ENCODE results near the gene KNOP1. TPM values are rescaled to one million over a fixed set of nuclear protein-coding genes. Genes with fewer than 3 reads are reported as not detected.
A peak's percentile ranks its signal among the peaks of the same experiment; 100 is the strongest.

KNOP1 gene
- total and polyA plus RNA-seq, 10 donors = 7.1 to 13.7 (median 9.9) TPM

DNA sequence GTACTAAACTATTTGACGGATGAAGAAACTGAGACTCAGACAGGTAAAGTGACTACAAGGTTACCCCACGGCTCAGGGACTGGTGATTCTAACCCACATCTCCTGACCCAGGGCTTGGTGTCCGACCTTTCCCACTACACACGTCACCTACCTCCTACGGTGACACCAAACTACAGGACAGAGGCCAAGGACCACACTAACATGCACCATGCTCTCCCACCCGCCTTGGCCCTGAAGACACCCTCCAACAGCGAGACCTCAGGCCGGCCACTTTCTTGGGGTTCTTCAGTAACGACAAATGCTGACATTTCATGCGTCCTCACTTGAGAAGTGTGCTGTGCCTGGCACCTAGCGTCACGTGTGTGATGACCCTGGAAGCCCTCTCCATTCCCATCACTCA, 6.4 kb downstream of the KNOP1 start:
- no peaks in the 10 kb centered on the region for H3K27me3 ChIP-seq (replicated peaks in 1 of 7)
- peaks cover 0 to 10% (median 9%) of the 10 kb centered on the region in 6 donors for H3K4me1 ChIP-seq
- intact Hi-C loops (cut with DNase I; ENCODE audit: low total_unique reads) = no loop called here
- peaks cover 0 to 80% (median 41%) of the 10 kb centered on the region in 6 donors for H3K36me3 ChIP-seq
- H3K4me3 ChIP-seq = no peak overlapping the region
- TF ChIP-seq CTCF (IDR thresholded peaks at IDR 0.05 in 8 of 11, conservative IDR thresholded peaks at IDR 0.05 in 3 of 11) (no peak), POLR2AphosphoS5 (IDR thresholded peaks at IDR 0.05) (no peak), POLR2A (IDR thresholded peaks at IDR 0.05) (no peak)
- H3K27ac ChIP-seq = no peak overlapping the region
- WGBS, 5 donors = 92 to 97% (median 95%) methylated on average over 12 of the region's 12 CpGs
- DNase-seq = peak; percentile 37
- H3K9me3 ChIP-seq = no peaks in the 10 kb centered on the region

- no peaks in the 10 kb centered on the region for H3K27me3 ChIP-seq (replicated peaks in 1 of 7)
- peaks cover 0 to 85% (median 44%) of the 10 kb centered on the region in 6 donors for H3K36me3 ChIP-seq
- H3K4me3 ChIP-seq = no peak overlapping the region
- intact Hi-C loops (cut with DNase I; ENCODE audit: low total_unique reads) = no loop called here
- no peaks in the 10 kb centered on the region for H3K9me3 ChIP-seq
- H3K4me1 ChIP-seq = peaks cover 0 to 5% (median 3%) of the 10 kb centered on the region in 6 donors
- TF ChIP-seq POLR2AphosphoS5 (IDR thresholded peaks at IDR 0.05) (peak in 2 of 3 donors; percentile 9 to 48), CTCF (IDR thresholded peaks at IDR 0.05 in 8 of 11, conservative IDR thresholded peaks at IDR 0.05 in 3 of 11) (no peak), POLR2A (IDR thresholded peaks at IDR 0.05) (no peak)
- WGBS, 5 donors = 82 to 92% (median 86%) methylated on average over 13 of the region's 13 CpGs
- DNase-seq = peak; percentile 77
- H3K27ac ChIP-seq = no peak overlapping the region
Observed at GRCh38 chr16:19710991-19711545, 7.0 kb downstream of the KNOP1 start.

- Histone ChIP-seq H3K36me3 (peaks cover 0 to 92% (median 49%) of the 10 kb centered on the region in 6 donors), H3K4me3 (no peak overlapping the region), H3K4me1 (no peaks in the 10 kb centered on the region), H3K9me3 (no peaks in the 10 kb centered on the region), H3K27me3 (replicated peaks in 1 of 7) (no peaks in the 10 kb centered on the region), H3K27ac (no peak overlapping the region)
- WGBS, 5 donors = 80 to 83% (median 81%) methylated on average over 23 of the region's 23 CpGs
- peak; percentile 65 for DNase-seq
- intact Hi-C loops (cut with DNase I; ENCODE audit: low total_unique reads) = no loop called here
- TF ChIP-seq POLR2AphosphoS5 (IDR thresholded peaks at IDR 0.05) = no peak
- no peak for TF ChIP-seq CTCF (IDR thresholded peaks at IDR 0.05 in 8 of 11, conservative IDR thresholded peaks at IDR 0.05 in 3 of 11)
- TF ChIP-seq POLR2A (IDR thresholded peaks at IDR 0.05) = no peak
Observed at GRCh38 chr16:19710191-19710908, 7.7 kb downstream of the KNOP1 start.

- Histone ChIP-seq H3K9me3 (no peaks in the 10 kb centered on the region), H3K27ac (no peak overlapping the region), H3K4me3 (no peak overlapping the region), H3K36me3 (peaks cover 0 to 96% (median 54%) of the 10 kb centered on the region in 6 donors), H3K27me3 (replicated peaks in 1 of 7) (no peaks in the 10 kb centered on the region), H3K4me1 (no peaks in the 10 kb centered on the region)
- TF ChIP-seq POLR2A (IDR thresholded peaks at IDR 0.05) (no peak), POLR2AphosphoS5 (IDR thresholded peaks at IDR 0.05) (peak in 1 of 3 donors; percentile 17), CTCF (IDR thresholded peaks at IDR 0.05 in 8 of 11, conservative IDR thresholded peaks at IDR 0.05 in 3 of 11) (no peak)
- intact Hi-C loops (cut with DNase I; ENCODE audit: low total_unique reads) = no loop called here
- DNase-seq = peak; percentile 53
- WGBS, 5 donors = 93 to 99% (median 97%) methylated on average over 22 of the region's 22 CpGs
Observed at GRCh38 chr16:19709381-19710136, 8.5 kb downstream of the KNOP1 start.
